ENCODE measurements around the gene VPS16. TPM values are rescaled to one million over a fixed set of nuclear protein-coding genes. Genes with fewer than 3 reads are reported as not detected.
"Not testable (repeated sequence)": the region's sequence is repeated elsewhere in the genome, so short reads cannot be mapped to it uniquely, and the experiment has no call there.

Gene VPS16
- total and polyA plus RNA-seq, 8 donors = 5.8 to 53.0 (median 23.3) TPM

GRCh38 chr20:2829376-2829775 is 11.2 kb upstream of the VPS16 start:
- Histone ChIP-seq H3K4me3 (no peak overlapping the region), H3K36me3 (peaks cover 0 to under 1% (median under 1%) of the 10 kb centered on the region in 4 donors), H3K27ac (no peak overlapping the region), H3K9me3 (no peaks in the 10 kb centered on the region), H3K4me1 (peaks cover 0 to 10% (median 0%) of the 10 kb centered on the region in 4 donors), H3K27me3 (peaks cover 0 to 19% (median 0%) of the 10 kb centered on the region in 3 donors)
- TF ChIP-seq EP300 (IDR thresholded peaks at IDR 0.05) (no peak), POLR2AphosphoS5 (IDR thresholded peaks at IDR 0.05) (no peak), CTCF (IDR thresholded peaks at IDR 0.05) (no peak), POLR2A (IDR thresholded peaks at IDR 0.05) (no peak)
- WGBS, 5 donors = 63 to 73% (median 70%) methylated on average over 6 of the region's 6 CpGs
- intact Hi-C loops (cut with DNase I; ENCODE audit: low total_unique reads) = no loop called here
- no peak for DNase-seq

GRCh38 chr20:2831206-2831605 is 9.3 kb upstream of the VPS16 start:
- Histone ChIP-seq H3K4me1 (peaks cover 0 to 10% (median 0%) of the 10 kb centered on the region in 4 donors), H3K36me3 (peaks cover 0 to 19% (median 14%) of the 10 kb centered on the region in 4 donors), H3K27me3 (peaks cover 0 to 14% (median 0%) of the 10 kb centered on the region in 3 donors)
- H3K4me3 ChIP-seq; intact Hi-C loops (cut with DNase I; ENCODE audit: low total_unique reads); H3K27ac ChIP-seq; DNase-seq; H3K9me3 ChIP-seq: not testable (repeated sequence)
- WGBS, 5 donors = 75 to 84% (median 81%) methylated on average over 7 of the region's 7 CpGs

DNA sequence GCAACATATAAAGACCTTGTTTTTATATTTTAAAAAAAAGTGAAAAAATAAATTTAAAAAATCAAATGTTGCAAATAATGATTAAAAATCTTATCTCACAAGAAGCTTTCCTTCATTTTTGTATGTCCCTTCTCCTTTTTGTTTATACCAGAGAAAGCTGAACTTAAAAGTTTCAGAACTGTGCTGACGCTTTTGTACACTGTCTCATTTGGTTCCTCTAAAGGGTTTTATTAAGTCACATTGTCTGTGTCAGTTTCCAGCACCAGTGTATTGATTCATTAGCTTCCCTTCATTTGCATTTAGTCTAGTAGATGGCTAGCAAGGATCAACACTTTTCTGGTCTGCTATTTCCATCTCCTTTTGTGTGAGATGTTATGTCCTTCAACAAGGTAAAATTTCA is 6.8 kb upstream of the VPS16 start:
- intact Hi-C loops (cut with DNase I; ENCODE audit: low total_unique reads) = no loop called here
- Histone ChIP-seq H3K9me3 (no peaks in the 10 kb centered on the region), H3K27ac (no peak overlapping the region), H3K4me3 (no peak overlapping the region), H3K4me1 (peaks cover 0 to 11% (median 1%) of the 10 kb centered on the region in 4 donors), H3K36me3 (peaks cover 0 to 42% (median 35%) of the 10 kb centered on the region in 4 donors), H3K27me3 (no peaks in the 10 kb centered on the region)
- TF ChIP-seq POLR2AphosphoS5 (IDR thresholded peaks at IDR 0.05) = no peak
- TF ChIP-seq EP300 (IDR thresholded peaks at IDR 0.05) = no peak
- no peak for TF ChIP-seq POLR2A (IDR thresholded peaks at IDR 0.05)
- no peak for TF ChIP-seq CTCF (IDR thresholded peaks at IDR 0.05)
- DNase-seq = no peak
- 79 to 93% (median 82%) methylated on average over 1 of the region's 1 CpG for WGBS, 5 donors

DNA sequence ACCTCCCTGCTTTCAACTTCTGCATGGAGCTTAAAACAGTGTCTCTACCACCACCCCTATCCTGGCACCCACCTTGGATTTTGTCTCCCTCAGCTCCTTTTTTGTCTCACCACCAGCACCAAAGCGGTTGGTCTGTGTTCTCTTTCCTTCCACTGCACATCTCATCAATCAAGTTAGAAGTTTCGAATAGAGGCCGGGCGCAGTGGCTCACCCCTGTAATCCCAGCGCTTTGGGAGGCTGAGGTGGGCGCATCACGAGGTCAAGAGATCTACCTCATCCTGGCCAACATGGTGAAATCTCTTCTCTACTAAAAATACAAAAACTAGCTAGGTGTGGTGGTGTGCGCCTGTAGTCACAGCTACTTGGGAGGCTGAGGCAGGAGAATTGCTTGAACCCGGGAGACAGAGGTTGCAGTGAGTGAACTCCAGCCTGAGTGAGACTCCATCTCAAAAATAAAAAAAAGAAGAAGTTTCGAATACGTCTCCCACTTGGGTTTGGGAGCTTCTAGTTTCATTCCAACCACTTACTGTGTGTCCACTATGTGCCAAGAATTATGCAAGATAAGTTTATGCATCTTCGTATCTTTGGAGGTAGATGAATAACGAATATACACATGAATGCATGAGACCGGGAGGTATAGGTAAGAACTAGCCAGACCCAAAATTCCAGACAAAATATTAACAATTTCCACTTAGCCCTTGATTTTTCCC is 6.0 kb upstream of the VPS16 start:
- no peaks in the 10 kb centered on the region for H3K9me3 ChIP-seq
- intact Hi-C loops (cut with DNase I; ENCODE audit: low total_unique reads) = no loop called here
- DNase-seq = no peak
- H3K36me3 ChIP-seq = peaks cover 0 to 43% (median 36%) of the 10 kb centered on the region in 4 donors
- H3K27me3 ChIP-seq = no peaks in the 10 kb centered on the region
- H3K4me1 ChIP-seq = peaks cover 4 to 19% (median 8%) of the 10 kb centered on the region in 4 donors
- no peak overlapping the region for H3K27ac ChIP-seq
- TF ChIP-seq POLR2AphosphoS5 (IDR thresholded peaks at IDR 0.05) (no peak), EP300 (IDR thresholded peaks at IDR 0.05) (no peak), POLR2A (IDR thresholded peaks at IDR 0.05) (no peak), CTCF (IDR thresholded peaks at IDR 0.05) (no peak)
- no peak overlapping the region for H3K4me3 ChIP-seq
- 89 to 96% (median 94%) methylated on average over 14 of the region's 14 CpGs for WGBS, 5 donors

GRCh38 chr20:2835331-2835796 is 5.2 kb upstream of the VPS16 start:
- peaks cover 11 to 26% (median 13%) of the 10 kb centered on the region in 4 donors for H3K4me1 ChIP-seq
- H3K9me3 ChIP-seq = no peaks in the 10 kb centered on the region
- peaks cover 0 to 43% (median 36%) of the 10 kb centered on the region in 4 donors for H3K36me3 ChIP-seq
- 82 to 93% (median 92%) methylated on average over 2 to 6 of the region's 6 CpGs for WGBS, 5 donors
- intact Hi-C loops (cut with DNase I; ENCODE audit: low total_unique reads) = no loop called here
- no peaks in the 10 kb centered on the region for H3K27me3 ChIP-seq
- DNase-seq = no peak
- no peak overlapping the region for H3K27ac ChIP-seq
- no peak for TF ChIP-seq POLR2AphosphoS5 (IDR thresholded peaks at IDR 0.05)
- TF ChIP-seq POLR2A (IDR thresholded peaks at IDR 0.05) = no peak
- TF ChIP-seq CTCF (IDR thresholded peaks at IDR 0.05) = no peak
- no peak for TF ChIP-seq EP300 (IDR thresholded peaks at IDR 0.05)
- no peak overlapping the region for H3K4me3 ChIP-seq

All from stomach (tissue), 9 donors.